Measurements from ENCODE around the gene MB21D2.
"Not testable (repeated sequence)": the region's sequence is repeated elsewhere in the genome, so short reads cannot be mapped to it uniquely, and the experiment has no call there.

The MB21D2 gene, protein sequence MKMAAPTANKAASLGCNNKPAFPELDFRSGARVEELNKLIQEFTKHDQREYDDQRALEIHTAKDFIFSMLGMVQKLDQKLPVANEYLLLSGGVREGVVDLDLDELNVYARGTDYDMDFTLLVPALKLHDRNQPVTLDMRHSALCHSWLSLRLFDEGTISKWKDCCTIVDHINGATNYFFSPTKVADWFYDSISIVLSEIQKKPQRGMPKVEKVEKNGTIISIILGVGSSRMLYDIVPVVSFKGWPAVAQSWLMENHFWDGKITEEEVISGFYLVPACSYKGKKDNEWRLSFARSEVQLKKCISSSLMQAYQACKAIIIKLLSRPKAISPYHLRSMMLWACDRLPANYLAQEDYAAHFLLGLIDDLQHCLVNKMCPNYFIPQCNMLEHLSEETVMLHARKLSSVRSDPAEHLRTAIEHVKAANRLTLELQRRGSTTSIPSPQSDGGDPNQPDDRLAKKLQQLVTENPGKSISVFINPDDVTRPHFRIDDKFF

GRCh38 chr3:192917404-192918274 is at the start of gene MB21D2:
TSS of gene MB21D2 (minus strand) at chr3:192917856. CDS start at chr3:192917840, 16 bp downstream.
- DNase-seq (ENCODE audit: low spot score): peak; percentile 74

- not testable (repeated sequence) for DNase-seq (ENCODE audit: low spot score)
Measured at GRCh38 chr3:192964959-192965719, 47.5 kb upstream of the MB21D2 start.

- DNase-seq (ENCODE audit: low spot score): no peak
Measured at GRCh38 chr3:192959773-192960172, 42.1 kb upstream of the MB21D2 start.

DNA sequence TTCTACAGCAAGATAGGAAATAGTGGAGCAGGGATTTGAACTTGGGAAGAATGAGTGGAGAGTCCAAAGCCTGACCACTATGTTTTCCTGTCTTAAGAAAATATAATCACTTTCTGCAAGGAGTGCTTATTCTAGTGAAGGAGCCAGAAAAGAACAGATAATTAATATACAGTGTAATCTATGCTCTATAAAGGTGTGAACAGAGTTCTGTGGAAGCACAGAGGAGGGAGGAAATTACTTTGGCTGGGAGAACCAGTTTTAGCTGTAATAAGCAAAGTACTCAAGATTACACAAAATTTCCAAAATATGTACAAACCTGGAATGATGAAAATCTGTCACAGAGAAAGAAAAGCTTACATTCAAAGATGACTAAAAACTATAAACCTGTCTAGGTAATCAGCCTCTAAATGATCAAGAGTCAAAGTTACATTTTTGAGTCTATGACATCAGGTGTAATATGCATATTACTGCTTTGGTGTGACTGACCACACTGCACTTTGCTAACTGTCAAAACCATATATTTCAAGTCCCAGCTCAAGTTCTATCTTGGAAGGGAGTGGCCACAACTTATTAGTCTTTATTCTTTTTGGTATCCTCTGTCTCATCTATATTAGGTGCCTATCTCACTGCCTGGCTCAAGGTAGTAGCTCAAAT is 40.7 kb upstream of the MB21D2 start:
- no peak for DNase-seq (ENCODE audit: low spot score)

DNA sequence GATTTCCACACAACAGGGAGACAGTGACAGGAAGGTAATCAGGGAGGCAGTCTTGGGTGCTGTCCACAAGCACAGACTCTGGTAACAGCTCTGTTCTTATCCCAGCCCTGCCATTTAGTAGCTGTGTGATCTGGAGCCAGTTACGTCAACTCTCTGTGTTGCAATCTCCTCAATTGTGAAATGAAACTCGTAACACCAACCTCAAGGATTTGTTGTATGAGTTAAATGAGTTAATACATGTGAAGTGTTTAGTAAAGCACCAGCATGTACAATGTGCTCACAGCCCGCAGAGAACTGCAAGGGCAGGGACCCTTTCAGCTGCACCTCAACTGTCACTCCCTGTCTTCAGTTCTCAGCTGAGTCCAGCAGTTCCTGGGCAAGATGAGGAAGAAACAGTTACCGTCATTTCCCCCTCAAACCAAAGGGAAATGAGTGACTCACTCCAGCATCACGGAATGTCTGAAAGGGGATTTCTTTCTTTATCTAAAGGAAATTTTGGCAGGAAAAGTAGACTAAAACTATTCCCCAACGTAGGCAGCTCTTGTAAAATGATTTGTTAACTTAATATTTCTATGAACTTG is 39.9 kb upstream of the MB21D2 start:
- DNase-seq (ENCODE audit: low spot score): peak; percentile 20

GRCh38 chr3:192953926-192954325 is 36.3 kb upstream of the MB21D2 start:
- no peak for DNase-seq (ENCODE audit: low spot score)

DNA sequence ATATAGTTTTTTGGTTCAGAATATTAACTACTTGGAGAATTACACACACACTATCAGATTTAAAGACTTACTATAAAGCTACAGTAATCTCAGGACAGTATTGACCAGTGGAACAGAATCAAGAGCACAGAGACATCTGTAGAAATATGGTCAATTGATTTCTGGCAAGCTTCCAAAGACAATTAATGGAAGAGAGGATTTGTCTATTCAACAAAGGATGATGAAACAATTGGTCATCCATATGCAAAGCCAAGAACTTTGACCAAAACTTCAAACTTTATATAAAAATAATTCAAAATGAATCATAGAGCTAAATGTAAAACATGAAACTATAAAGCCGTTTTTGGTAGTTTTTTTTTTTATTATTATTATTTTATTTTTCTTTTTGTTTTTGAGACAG is 29.8 kb upstream of the MB21D2 start:
- no peak for DNase-seq (ENCODE audit: low spot score)

DNA sequence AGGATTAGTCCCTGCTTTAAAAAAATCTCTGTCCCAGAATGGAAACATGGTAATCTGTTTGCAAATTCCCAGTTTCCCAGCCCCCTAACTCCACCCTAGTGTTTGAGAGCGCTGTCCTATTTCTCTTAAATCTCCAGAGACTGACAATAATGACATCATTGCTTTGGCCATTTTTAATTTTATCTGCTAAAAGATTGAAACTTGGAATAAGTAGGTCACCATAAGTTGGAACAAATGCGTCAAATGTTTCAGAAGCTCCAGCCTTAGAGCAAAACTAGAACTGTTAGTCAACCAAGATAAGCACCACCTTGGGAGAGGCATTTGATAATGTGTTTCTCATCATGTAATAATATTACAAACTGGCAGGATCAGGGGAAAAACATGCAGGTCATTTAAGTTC is 25.7 kb upstream of the MB21D2 start:
- no peak for DNase-seq (ENCODE audit: low spot score)

GRCh38 chr3:192942625-192943024 is 25.0 kb upstream of the MB21D2 start:
- no peak for DNase-seq (ENCODE audit: low spot score)

DNA sequence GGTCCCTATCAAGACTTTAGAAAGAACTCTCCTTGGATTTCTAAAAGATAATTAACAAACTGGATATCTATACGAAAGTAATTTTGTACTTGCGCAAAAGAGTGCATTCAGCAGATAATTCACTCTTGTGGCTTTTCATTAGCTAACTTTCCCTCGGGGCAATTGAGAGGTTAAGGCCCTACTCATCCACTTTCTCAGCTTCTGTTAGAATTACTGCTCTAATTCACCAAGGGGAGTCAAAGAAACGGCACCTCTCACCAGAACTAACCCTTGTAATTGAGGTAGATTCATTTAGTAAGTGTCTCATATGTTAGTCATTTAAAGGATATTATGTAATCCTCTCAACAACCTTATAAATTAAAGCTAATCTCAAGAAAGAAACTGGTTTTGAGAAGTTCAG is 22.5 kb upstream of the MB21D2 start:
- DNase-seq (ENCODE audit: low spot score): no peak

DNA sequence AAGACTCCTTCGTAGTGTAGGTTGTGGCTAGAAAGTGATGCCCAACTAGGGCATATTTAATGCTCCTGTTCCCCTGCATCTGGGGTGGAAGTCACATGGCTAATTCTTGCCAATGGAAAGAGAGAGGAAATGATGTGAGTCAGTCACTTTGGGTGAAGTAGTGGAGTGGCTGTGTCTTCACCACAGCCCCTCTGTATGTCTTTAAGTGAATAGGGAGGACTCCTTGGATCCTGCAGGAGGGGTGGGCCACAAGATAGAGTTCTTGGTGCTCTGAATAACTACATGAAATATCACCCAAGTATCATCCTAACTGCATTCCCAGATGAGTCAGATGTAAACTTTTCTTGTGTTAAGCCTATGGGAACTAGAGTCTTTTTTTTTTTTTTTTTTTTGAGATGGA is 17.8 kb upstream of the MB21D2 start:
- no peak for DNase-seq (ENCODE audit: low spot score)

DNA sequence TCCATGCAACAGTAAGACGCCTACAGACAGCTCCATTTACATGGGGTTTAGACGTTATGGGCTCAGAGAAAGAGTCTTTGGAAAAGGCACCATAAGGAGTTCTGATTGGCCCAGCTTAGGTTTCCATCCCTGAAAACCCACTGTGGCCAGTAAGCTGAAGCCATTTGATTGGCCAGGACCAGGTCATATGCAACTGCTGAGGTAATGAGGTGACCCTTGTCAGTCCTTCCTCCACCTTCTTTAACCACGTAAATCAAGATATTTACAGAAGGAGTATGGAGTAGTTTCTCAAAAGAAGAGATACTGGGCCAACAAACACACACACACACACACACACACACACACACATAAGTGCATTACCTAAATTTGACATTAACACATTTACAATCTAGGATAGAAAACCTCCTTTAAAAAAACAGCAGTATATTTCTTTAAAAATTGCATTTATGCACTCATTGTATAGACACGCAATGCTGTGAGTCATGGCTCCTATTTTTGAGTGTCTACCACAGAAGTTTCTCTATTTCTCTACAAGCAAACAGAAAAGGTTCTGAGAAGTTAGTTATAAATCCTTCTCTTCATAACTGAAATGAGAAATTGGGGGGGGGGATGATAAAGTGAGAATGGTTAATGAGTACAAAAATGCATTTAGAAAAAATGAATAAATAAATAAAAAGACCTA is 16.3 kb upstream of the MB21D2 start:
- DNase-seq (ENCODE audit: low spot score): no peak

DNA sequence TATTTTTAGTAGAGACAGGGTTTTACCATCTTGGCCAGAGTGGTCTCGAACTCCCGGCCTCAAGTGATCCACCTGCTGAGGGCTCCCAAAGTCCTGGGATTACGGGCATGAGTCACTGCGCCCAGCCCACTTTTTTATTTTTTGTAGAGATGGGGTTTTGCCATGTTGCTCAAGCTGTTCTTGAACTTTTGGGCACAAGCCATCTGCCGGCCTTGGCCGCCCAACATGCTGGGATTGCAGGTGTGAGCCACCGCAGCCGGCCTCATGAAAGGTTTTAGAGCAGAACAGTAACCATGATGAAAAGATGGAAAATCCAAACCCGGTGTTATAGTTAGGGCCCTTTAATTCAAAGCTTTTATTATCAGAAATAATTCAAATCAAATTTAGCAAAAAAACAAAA is 15.6 kb upstream of the MB21D2 start:
- no peak for DNase-seq (ENCODE audit: low spot score)

GRCh38 chr3:192931825-192932224 is 14.2 kb upstream of the MB21D2 start:
- DNase-seq (ENCODE audit: low spot score): no peak

- DNase-seq (ENCODE audit: low spot score): no peak
Measured at GRCh38 chr3:192930577-192930976, 12.9 kb upstream of the MB21D2 start.

GRCh38 chr3:192929755-192930547 is 12.3 kb upstream of the MB21D2 start:
- DNase-seq (ENCODE audit: low spot score): no peak

DNA sequence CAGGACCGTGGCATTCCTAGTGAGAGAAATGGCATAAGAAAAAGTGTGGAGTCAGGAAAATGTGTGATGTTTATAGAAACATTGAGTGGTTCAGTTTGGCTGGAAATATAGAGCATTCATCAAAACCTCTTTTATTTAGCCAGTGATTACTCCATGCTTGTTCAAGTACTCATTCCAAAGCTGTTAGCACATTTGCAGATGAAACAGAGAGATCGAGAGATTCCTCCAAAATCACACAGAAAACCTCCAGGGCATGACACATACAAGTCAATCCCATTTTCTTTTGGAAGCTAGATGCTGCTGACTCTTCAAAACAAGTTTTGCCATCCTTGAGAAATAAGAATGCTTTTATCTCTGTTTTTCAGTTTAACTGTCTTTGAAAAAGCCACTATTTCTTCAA is 11.5 kb upstream of the MB21D2 start:
- no peak for DNase-seq (ENCODE audit: low spot score)

GRCh38 chr3:192928720-192929119 is 11.1 kb upstream of the MB21D2 start:
- no peak for DNase-seq (ENCODE audit: low spot score)

- DNase-seq (ENCODE audit: low spot score): no peak
Measured at GRCh38 chr3:192928016-192928415, 10.4 kb upstream of the MB21D2 start.

GRCh38 chr3:192927016-192927415 is 9.4 kb upstream of the MB21D2 start:
- DNase-seq (ENCODE audit: low spot score): no peak

Data from HuH-7 (cell line).